CD4-positive, alpha-beta T cell treated with Interleukin-10 for 1 hour (primary cell): ENCODE data around the gene AUH.
"Not testable (repeated sequence)": the region's sequence is repeated elsewhere in the genome, so short reads cannot be mapped to it uniquely, and the experiment has no call there.

Experiments
- DNase-seq: peaks from one replicate; pipeline ENCODE4 v3.0.0-alpha.2; 2020

AUH gene

DNA sequence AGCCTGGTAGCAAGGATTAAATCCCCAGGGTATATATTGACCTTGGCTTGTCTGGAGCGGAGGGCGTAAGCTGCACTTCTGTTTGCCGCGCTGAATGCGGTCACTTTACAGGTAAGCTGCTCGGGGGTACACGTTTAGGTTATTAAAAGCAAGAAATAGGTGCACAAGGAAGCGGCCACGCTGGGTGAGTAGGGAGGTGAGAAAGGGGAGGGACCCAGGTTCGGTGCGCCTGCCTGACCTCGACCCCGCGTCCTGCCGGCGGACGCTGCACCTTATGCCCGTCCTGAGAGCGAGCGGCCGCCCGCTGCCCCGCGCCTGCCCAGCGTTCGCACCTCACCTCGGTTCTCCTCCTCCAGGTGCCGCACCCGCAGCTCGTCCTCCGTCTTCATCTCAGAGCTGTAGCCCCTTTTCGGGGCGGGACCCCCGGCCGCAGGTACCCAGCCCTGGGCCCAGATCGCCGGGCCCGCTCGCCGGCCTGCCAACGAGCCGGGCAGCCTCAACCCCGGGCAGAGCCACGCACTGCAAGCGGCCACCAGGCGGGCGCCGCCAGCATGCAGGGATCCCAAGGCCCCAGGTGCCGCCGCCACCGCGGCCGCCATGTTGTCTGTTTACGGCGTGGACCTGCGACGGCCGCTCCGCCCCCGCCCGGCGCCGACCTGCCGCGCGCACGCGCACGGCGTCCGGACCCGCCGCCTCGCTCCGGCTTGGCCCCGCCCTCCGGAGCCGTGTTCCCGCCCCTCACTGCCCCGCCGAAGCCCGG is at the start of gene AUH:
Gene AUH, minus strand, starts transcription at position 628 of the 760 bp plus-strand sequence. Its CDS starts 29 bp downstream, at position 599.
- DNase-seq = peak; percentile 89

DNA sequence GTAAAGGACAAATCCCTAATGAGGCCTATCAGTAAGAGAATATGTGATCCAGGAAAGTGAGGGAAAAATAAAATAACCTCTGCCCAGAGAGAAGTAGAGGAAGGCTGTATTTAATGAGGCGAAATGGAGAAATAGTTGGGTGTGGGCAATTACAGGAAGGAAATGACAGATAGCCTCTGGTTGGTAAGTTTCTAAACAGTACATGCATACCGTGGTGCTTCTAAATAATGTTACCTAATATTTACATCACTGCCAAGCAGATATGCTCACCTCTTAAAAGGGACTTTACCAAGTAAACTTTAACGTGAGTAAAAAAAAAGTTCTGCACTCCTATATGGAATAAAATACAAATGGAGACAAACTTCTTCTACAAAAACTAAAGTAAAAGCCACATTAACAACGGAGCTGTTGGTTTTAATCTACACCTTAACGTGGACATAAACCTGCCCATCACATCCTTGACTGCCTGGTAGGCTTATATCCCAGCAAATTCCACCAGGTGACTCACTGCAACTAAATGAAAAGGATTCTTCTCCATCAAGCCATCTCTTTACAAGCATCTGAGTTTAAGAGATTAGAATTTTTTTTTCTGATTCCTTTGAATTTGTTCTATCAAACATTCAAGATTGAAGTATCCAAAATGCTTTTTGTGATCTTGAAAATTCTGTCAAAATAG is 49.5 kb upstream of the AUH start:
- no peak for DNase-seq

- DNase-seq = no peak
These were observed 48.4 kb upstream of the AUH start for GRCh38 chr9:91410161-91410560.

GRCh38 chr9:91408475-91408874 is 46.8 kb upstream of the AUH start:
- no peak for DNase-seq

DNA sequence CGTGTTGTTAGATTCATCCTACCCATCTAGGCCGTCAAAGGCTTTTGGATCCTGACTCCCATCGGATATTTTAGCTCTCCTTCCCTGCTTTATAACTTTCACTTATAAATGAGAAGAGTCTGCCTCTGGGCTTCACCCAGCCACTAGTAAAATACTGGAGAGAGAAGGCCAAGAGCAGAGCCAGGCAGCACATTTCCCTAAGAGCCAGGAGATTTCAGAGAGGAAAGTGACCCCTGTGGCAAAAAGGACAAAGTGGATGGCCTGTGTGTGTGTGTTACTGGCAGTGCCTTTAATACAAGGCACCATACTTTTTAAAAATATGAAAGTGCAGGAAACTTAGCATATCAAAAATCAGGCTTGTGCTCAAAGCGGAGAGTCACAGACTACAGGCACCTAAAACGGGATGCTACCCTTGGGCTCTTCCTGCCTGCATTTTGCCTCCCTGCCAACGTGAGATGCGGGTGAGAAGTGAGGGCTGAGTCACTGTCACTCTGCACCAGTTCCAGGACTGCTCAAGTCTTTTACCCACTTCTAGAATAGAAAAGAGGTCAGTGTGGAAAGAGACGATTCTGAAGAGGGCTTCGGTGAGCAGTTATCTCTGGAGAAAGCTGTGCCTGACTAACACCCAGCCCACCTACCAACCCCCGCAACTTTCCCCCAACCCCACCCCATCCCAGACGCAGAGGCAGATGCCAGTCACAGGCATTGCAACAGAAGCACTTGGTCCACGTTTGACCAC is 46.0 kb upstream of the AUH start:
- DNase-seq = no peak

- DNase-seq = no peak
These were observed 43.8 kb upstream of the AUH start for GRCh38 chr9:91405343-91406077.

GRCh38 chr9:91403665-91404543 is 42.2 kb upstream of the AUH start:
- DNase-seq = no peak

GRCh38 chr9:91398926-91399325 is 37.2 kb upstream of the AUH start:
- no peak for DNase-seq

GRCh38 chr9:91395553-91396471 is 34.1 kb upstream of the AUH start:
- peak; percentile 6 for DNase-seq

DNA sequence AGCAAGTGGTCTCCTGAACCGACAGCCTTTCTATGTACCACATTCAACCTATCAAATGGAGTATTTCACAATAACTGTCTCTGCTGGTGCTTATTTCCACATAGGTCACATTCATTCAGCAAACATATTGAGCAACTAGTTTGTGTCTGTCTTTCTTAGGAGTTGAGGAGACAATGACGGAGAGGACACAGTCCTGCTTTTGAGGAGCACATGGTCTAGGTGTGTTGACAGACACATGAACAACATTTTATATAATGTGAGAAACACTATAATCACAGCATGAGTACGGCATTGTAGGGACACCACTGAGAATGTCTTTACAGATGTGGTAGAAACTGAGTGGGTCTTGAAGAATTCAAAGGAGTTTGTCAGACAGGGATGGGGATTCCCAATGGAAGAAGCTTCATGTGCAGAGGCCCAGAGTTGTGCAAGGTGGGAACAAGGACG is 33.4 kb upstream of the AUH start:
- no peak for DNase-seq

- no peak for DNase-seq
These were observed 32.1 kb upstream of the AUH start for GRCh38 chr9:91393826-91394225.

GRCh38 chr9:91392435-91392834 is 30.7 kb upstream of the AUH start:
- no peak for DNase-seq

GRCh38 chr9:91391818-91392217 is 30.1 kb upstream of the AUH start:
- no peak for DNase-seq

DNA sequence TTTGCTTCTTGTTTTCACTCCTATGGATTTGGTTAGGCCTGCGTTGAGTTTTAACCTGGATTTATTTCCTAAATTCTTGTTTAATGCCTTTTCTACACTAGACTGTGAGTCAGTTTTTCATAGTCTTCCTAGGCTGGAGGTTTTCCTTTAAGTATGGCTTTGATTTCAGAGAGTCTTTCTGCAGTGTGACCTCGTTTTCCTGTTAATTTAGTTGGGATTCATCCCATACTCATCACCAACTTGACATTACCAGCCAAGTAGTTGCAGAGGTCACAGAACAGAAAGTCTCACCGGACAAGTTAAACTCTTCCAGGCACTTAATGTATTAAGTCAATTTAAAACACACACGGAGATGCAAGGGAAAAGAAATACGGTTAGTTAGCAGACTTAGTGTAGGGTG is 29.7 kb upstream of the AUH start:
- no peak for DNase-seq

DNA sequence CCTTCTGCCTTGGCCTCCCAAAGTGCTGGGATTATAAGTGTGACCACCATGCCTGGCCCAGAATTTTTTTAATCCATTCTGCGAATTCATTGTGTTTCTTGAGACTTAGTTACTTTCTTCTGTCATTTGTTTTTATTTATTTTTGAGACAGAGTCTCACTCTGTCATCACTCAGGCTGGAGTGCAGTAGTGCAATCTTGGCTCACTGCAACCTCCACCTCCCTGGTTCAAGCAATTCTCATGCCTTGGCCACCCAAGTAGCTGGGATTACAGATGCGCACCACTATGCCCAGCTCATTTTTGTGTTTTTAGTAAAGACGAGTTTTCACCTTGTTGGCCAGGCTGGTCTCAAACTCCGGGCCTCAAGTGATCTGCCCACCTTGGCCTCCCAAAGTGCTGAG is 28.0 kb upstream of the AUH start:
- DNase-seq = not testable (repeated sequence)

GRCh38 chr9:91386765-91387164 is 25.0 kb upstream of the AUH start:
- no peak for DNase-seq

DNA sequence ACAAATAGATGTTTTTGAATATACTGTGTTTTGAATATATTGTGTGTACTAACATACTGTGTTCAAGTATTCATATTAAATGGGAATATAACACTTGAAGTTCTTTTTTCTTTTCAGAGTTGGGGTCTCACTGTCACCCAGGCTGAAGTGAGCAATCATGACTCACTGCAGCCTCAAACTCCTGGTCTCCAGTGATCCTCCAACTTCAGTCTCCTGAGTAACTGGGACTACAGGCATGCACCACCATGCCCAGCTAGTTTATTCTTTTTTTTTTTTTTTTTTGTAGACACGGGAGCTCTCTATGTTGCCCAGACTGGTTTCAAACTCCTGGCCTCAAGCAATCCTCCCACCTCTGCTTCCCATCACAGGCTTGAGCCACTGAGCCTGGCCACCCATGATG is 23.2 kb upstream of the AUH start:
- DNase-seq = no peak

- no peak for DNase-seq
These were observed 21.9 kb upstream of the AUH start for GRCh38 chr9:91383577-91383976.

DNA sequence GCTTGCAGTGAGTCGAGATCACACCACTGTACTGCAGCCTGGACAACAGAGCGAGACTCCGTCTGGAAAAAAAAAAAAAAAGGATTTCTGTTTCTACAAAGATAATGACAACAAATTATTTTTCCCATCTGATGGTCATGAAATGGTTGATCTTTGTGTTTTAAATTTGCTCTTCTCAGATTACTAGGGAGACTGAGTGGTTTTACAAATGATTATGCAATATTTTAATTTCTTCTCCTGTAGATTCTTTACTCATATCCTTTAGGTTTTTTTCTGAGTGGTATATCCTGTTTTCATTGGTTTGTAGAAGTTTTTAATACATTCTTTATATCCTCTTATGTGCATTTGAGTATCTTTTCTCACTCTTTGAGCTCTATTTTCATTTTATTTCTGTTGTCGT is 20.6 kb upstream of the AUH start:
- no peak for DNase-seq

GRCh38 chr9:91379426-91379825 is 17.7 kb upstream of the AUH start:
- DNase-seq = no peak

DNA sequence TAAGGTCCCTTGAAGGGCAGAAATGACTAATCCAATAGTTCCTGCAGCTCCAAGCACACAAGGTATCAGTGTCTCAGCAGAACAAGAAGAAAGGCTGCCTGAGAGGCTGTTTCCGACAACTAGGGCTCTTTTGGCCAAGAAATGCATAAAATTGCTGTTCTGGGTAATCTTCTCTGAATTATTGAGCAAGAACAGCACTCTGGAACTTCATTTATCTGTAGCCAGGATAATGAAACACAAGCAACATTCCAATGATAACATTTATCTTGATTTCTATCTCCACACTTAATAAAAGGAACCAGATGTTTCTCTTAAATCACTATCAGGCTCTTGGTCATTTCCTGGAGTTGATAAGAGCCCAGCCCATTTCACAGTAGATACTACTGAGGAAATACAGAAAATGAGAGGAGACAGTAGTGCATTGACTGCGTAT is 17.0 kb upstream of the AUH start:
- no peak for DNase-seq
